ENCODE measurements around the gene FGF5.
"Not testable (repeated sequence)": the region's sequence is repeated elsewhere in the genome, so short reads cannot be mapped to it uniquely, and the experiment has no call there.

The FGF5 gene, protein sequence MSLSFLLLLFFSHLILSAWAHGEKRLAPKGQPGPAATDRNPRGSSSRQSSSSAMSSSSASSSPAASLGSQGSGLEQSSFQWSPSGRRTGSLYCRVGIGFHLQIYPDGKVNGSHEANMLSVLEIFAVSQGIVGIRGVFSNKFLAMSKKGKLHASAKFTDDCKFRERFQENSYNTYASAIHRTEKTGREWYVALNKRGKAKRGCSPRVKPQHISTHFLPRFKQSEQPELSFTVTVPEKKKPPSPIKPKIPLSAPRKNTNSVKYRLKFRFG

DNA sequence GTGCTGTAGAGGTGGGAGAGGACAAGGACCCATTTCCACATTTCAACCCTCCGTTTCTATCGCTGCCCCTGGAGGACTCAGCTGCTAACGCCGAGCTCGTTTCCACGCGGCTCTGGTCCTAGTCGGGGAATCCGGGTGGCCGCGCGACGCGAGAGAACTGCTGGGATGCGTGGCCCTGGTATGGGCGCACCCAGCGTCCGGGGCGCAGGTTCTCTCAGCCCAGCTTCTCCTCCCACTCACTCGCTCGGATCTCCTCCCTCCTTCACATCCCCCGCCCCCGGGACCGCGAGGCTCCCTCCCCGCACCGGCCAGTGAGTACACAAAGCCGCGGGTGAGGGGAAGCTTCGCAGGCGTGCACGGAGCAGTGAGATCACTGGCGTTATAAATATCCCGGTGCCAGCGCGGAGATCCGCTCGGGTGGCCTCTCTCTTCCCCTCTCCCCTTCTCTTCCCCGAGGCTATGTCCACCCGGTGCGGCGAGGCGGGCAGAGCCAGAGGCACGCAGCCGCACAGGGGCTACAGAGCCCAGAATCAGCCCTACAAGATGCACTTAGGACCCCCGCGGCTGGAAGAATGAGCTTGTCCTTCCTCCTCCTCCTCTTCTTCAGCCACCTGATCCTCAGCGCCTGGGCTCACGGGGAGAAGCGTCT, at the start of gene FGF5:
Gene FGF5, plus strand, starts transcription at position 412 of the 649 bp plus-strand sequence. Its CDS starts 161 bp downstream, at position 573.
- no peak for DNase-seq

DNA sequence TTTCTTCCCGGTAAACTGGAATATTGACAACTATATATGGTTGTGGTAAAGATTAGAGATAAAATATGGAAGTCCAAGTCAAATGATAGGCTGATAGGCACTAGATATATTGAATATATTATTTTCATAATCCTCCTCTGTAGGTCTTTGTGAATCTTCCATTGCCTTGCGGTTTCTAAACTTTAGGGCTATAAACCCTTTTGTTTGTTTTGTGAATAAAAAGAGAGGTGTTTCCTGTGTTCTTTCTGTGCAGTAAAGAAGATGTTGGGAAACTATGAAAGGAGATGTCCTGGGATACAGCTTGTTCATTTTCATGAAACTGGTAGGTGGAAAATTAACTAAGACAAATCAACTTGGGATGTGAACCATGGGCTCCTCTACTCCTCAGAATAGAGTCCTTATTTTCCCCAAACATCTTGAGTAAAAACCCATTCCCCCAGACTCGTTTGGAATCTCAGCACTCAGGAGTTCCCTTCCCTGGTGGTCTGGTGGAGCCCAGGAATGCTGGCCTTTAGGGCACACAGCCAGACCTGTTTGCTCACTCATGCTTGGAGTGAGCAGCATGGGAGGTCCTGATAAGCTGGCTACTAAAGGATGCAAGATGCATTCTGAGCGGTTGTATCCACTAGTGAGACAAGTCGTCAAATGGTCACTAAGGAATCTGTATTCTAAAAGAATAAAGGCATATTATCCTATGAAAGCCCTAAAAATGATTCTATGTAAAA, 47.0 kb upstream of the FGF5 start:
- no peak for DNase-seq

DNA sequence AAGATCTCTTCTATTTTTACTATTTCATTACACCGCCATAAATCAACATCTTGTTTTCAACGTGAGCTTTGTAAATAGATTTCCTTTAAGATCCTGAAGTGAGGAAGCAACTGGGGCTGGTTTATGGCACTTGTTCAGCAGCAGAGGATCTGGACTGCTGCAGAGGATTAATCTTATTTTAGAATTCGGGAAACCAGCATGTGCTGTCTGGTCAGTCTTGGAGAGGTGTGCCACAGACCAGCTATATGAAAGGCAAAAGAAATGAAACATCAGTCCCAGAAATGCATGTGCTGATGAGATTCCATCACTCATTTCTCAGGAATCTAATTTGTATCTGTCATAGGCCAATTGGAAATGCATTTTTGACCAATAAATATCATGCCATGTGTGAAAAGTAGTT, 45.8 kb upstream of the FGF5 start:
- no peak for DNase-seq

DNA sequence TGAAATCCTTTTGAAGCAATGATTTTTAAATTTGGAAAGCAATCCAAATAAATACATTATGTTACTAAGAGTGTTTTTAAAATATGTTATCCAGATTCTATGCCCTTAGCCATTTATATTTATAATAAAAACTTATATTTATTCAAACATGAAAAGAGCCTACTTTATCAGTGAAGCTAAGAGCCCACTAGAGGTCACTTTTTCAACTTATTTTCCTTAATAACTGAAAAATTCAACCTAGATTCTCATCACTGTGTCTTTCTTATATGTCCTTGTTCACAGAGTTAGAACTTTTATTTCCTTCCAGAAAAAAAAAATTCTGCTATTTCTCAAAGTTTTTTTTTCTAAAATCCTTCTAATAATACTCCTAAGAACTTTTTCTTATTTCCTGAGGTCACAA, 45.3 kb upstream of the FGF5 start:
- no peak for DNase-seq

DNA sequence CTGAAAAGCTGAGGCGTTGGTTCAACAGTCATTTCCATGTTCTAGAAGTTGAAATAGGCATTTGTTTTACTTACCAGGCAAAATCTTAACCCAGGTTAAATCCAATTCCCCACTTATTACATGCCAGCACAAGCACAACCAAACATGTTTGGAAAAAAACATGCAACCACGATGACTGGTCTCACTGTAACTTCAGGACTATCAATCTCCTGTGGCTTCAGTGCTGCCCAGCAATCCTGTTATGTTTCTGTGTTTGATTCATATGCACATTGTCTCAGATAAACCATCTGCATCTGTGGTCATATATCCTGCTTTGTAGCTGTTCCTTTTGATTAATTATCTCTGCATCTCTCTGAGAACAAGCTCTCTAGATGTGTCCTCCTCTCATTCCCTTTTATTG, 40.9 kb upstream of the FGF5 start:
- DNase-seq, result no peak

DNA sequence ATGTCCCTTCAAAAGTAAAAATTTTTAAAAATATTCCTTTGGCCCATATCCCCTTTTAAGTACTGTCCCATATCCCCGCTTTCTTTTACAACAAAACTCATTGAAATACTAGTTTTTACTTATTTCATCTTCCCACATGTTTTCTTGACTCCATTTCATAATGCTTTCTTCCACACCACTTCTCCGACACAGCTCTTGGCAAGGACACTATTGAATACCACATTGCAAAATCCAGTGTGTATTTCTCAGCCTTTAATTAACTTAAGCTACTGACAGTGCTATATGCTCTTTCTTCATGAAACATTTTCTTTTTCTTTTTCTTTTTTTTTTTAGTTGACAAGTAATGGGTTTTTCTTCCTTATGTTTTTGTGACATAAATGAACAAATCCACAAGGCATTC, 40.4 kb upstream of the FGF5 start:
- DNase-seq, result no peak

DNA sequence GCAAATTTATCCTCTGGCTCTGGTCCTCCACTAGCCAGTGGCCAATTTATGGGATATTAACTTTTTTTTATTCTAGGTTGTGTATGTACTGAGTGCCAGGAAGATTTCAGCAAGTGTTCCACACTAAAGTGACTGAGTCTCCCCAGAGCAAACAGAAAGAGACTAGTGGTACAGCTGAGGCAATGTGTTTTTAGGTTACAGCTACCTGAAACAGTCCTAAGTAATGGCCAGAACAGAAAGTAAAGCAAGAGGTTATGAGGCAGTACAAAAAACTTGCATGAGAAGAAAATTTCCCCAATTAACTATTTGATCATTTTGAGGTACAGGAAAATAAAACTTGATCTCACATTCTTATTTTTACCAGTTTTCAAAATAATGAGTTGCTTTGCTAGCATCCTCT, 38.0 kb upstream of the FGF5 start:
- no peak for DNase-seq

DNA sequence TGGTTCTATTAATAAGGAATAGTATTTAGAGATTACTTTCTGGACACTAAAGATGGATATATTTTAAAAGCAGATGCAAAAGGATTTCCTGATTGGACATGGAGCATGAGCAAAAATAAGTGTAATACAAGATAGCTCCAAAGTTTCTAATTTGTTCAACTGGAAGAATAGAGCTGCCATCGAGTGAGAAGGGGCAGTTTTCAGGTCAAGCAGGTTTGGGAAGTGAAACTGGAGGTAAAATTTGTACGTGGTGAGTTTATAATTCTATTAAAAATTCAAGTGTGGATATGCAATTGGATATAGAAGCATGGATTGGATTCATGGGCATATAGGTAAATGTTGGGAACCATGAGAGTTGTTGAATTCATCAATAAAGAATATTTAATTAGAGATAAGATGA, 37.3 kb upstream of the FGF5 start:
- DNase-seq, result no peak

GRCh38 chr4:80229590-80229989, 36.9 kb upstream of the FGF5 start:
- DNase-seq, result no peak

GRCh38 chr4:80231180-80231579, 35.3 kb upstream of the FGF5 start:
- DNase-seq, result no peak

- DNase-seq, result no peak
These were observed 33.6 kb upstream of the FGF5 start for GRCh38 chr4:80232707-80233370.

- DNase-seq, result no peak
These were observed 33.1 kb upstream of the FGF5 start for GRCh38 chr4:80233390-80233789.

DNA sequence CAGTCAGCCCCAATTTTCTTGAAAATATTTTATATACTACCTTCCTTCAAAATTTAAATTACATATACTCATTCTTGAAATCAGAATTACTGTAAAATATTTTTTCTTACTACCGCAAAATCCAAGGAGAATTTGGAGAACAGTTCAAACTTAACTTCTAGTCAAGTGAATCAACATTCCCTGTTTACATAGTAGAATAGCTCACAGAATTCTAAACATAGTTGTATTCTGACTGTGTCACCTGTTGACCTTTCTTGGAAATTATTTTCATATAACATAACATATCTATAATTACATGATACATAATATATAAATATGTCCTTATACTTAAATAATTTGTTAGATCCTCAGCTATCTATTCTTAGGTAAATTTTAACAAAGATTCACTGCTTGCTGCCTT, 31.0 kb upstream of the FGF5 start:
- no peak for DNase-seq

- DNase-seq, result no peak
These were observed 28.5 kb upstream of the FGF5 start for GRCh38 chr4:80237992-80238391.

DNA sequence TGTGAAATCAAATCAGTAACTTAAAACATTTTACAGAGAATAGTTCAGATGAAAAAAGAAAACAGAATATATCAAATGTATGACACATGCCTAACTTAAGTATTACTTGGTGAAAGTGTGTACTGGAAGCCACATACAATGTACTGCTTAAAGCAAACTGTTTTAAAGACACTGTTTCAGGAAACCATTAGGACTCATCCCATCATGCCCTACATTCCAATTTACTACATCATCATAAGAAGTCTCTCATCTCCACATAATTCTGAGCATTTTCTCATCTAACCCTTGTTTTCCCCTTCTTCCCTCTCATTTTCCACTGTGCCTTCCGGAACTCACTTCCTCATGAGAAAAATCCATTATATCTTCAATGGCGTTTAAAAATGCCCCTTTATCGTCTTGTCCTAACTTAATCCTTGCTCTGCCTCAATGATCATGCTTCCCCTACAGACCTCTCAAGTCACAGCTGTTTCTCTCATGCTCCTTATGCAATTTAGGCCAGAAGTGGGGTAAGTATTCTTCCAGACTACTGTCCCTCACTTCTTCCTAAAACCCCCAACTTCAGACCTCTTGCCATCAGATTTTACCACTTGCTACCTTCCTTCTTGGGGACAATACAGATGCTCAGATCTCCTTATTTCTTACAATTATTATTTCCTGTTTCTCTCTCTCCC, 26.8 kb upstream of the FGF5 start:
- no peak for DNase-seq

DNA sequence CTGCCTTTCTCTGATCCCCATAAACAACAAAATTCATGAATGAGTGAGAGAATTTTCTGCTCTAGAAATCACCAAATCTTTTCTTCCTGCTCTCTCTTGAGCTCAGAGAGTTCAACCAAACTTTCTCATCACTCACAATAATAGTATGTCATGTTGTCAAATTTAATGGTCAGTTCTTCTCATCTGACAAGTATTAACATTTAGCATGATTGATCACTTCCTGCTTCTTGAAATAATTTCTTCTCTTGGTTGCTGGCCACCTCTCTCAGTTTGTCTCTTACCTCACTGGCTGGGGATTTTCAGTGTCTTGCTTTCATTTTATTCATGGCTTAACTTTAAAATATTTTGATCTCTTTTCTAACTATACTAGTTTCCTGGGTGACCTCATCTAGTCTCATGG, 25.5 kb upstream of the FGF5 start:
- DNase-seq, result no peak

- no peak for DNase-seq
These were observed 23.0 kb upstream of the FGF5 start for GRCh38 chr4:80243274-80244018.

- not testable (repeated sequence) for DNase-seq
These were observed 19.0 kb upstream of the FGF5 start for GRCh38 chr4:80247484-80247883.

DNA sequence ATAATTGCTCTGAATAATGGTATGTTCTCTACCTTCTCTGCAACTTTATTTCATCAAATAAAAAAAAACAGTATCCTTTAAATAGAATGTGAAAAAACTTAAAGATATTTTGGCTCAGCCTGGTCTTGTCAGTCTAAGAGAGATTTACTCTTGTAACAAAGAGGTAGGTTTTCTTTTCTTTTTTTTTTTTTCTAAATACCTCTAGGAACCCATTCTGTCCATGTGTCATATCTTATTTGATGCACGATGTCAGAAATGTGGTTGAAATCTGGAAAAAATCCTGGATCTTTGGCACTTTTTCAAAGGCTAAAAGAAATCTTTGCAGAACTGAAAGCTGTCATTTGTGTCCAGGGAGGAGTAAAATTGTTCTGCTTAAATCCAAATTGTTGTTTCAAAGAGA, 17.3 kb upstream of the FGF5 start:
- DNase-seq, result no peak

- no peak for DNase-seq
These were observed 14.0 kb upstream of the FGF5 start for GRCh38 chr4:80252427-80252826.

DNA sequence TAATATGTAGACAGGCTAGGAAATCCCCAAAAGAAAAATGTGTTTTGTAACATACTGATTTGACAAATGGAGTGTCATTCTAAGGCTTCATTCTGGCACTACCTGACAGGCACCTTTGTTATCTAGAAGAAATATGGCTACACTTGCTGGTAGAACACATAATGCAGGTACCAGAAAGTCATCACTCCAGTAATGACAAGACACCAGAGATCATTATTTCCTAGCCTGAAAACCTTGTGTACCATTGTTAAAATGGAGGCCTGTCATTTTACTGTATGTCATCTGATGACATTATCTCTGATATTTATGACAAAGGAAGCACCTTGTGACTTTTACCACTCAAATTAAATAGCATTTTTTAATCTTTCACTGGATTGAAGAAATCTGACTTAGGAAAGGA, 13.5 kb upstream of the FGF5 start:
- DNase-seq, result no peak

DNA sequence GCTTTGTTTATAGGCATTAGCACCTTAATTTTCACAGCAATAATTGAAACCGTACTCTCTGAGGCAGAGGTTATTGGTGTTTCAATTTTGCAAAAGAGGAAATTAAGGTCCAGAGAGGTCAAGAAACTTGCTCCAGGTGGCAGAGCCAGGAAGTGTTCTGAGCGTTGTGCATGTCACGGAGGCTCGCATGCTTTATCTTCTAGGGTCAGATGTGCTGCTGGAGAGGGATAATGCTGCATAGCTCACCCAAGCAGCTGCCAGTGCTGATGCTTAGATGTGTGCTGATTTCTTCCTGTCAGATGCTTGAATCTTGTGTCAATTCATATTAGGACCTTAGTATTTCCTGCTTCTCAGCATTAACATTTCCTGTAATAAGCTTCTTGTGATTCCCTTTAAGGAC, 13.0 kb upstream of the FGF5 start:
- DNase-seq, result no peak

Measured in DMS79 treated with DMSO at 0.1 percent for 48 hours (cell line).